NCI-H1694 treated with DMSO at 0.1 percent for 48 hours (cell line): ENCODE results near the gene NRG2.

Source experiments
- DNase-seq: peaks from one replicate; lab custom pipeline; 2025; lab: John Stamatoyannopoulos, UW

NRG2 gene

DNA sequence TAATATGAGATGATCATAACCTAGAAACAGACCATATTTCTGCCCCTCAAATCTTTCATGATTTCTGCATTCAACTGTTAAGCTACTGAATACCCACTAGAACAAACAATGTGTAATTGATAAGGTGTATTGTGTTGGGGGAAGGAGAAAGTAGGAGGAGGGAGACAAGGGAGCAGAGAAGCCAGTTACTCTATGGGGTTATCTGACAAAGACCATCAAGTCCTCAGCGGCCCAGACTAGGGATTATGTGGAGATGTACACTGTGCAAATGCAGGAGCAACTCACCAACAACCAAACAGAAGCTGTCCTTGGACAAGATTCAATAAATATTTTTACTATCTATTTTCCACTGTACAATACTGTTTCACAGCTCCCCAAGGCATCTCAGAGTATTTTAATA, 2.7 kb downstream of the NRG2 start:
- DNase-seq = no peak

GRCh38 chr5:140039561-140039960, 3.5 kb downstream of the NRG2 start:
- no peak for DNase-seq

DNA sequence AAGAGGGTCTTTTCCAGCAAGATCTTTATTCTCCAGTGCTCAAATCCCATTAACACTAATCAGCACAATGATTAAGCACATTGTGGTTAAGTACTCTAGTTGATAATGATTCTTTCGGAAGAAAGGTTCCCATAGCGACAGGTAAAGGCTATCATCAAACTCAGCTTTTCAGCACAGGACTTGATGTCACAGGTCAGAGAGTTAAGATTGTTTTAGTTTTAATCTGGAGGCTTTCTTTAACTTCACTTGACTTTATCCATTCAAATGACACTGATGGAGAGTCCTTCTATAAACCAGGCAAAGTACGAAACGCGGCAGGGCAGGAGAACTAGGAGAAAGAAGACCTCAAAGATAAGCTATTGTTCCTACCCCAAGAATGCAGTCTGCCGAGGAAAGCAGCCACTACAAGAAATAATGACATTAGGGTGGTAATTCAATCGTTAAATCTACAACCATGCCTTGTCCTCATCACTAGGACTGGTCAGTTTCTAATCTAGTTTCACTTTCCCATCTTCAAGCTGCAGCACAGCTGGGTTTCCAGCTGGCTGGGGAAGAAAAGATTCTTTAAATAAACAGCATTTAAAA, 4.6 kb downstream of the NRG2 start:
- DNase-seq = no peak

- no peak for DNase-seq
Observed at GRCh38 chr5:140037012-140037411, 6.1 kb downstream of the NRG2 start.

DNA sequence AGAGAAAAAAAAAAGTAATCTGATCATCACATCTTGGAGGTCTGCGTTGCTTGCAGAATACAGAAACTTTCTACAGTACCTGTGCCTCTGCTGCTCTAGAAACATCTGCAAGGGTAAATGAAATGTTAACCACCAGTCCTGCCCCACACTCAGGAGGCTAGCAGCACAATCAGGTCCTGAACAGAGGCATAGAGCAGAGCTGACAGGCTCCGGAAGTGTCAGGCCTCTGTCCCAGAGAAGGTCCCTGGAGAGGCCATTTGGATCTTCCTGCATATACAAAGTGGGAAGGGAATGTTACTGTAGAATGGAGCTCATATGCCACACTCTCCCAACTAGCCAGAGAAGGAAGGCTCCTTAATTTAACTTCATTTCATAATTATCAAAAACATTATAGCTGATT, 7.2 kb downstream of the NRG2 start:
- DNase-seq = no peak

GRCh38 chr5:140033037-140033760, 9.9 kb downstream of the NRG2 start:
- DNase-seq = no peak

GRCh38 chr5:140032296-140032695, 10.8 kb downstream of the NRG2 start:
- DNase-seq = no peak

DNA sequence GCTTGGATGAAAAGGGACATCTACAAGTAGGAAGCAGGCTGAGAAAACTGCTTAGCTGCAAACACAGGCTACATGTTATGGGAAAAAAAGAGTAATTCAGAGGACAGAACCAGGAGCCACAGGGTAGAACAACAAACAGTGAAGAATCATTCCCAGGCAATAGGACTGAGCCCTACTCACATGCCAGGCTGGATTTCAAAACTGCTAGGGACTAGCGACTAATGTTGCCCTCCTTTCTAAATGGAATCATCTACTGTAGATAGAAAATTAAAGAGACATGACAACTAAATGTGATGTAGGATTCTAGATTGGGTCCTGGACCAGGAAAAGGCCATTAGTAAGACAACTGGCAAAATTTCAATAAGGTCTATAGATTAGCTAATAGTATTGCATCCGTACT, 15.3 kb downstream of the NRG2 start:
- no peak for DNase-seq

DNA sequence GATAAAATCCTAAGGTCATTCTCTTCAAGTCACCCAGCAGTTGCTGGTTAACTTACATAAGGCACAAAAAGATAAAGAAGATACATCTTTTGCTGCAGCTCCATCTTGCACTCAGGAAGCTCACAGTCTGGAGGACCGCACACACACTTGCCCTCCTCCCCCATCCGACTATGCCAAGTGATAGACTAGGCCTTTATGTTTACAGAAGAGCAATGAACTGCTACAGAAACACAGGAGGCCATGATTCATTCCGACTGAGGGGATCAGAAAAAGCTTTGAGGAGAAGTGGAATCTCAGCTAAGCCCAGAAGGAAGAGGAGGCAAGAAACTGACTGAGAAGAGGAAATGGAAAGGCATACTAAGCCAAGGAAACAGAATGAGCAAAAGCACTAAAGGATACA, 17.4 kb downstream of the NRG2 start:
- DNase-seq = no peak

- DNase-seq = no peak
Observed at GRCh38 chr5:140024928-140025327, 18.2 kb downstream of the NRG2 start.

- DNase-seq = peak; percentile 61
Observed at GRCh38 chr5:140023611-140024191, 19.4 kb downstream of the NRG2 start.

- DNase-seq = no peak
Observed at GRCh38 chr5:140020601-140021177, 22.4 kb downstream of the NRG2 start.

DNA sequence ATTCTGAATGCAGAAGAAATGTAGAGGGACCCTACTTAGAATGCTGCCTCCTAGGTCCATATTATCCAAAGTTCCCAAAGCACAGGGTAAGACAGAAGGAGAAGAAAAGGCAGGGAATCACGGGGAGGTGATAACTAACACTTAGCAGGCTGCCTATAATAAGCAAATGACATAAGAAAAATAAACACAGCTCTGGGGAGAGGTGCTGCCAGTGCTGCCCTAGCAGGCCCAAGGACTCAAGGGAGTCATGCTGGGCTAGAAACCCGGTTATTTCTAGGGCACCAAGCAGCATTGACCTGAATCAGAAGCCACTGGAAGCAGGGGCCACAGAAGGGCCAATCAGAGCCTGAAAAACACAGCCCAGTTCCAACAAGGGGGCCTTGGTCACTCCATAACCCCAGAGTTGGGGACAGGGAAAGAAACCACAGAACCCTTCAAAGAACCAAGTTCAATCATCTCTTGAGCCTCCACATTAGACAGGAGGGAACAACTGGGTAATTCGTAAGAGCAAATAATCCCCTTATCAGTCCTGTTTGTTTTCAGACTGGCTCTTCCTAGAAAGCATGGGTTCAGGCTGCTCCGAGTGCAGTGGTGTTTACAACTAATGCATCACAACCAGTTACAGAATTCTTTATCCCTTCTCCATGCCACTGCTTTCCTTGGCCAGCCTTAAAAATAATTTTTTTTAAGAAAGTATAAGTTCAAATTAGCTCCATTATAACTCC, 24.0 kb downstream of the NRG2 start:
- no peak for DNase-seq

DNA sequence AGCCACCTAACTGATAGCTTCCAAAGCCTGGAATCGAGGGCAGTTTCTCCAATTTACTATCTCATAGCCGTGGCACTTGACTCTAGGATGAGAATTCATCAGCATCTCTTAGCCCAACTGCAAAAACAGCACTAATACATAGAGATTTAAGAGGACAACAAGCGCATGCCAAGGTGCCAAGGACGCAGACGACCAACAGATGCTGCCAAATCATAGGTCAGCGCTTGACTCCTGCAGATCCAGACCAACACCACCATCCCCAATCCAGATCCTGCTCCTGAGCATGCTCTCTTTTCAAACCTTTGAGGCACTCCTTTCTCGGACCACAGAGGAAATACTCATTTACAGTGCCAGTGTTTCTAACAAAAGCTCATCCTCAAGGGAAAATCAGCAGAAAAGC, 24.6 kb downstream of the NRG2 start:
- DNase-seq = no peak

DNA sequence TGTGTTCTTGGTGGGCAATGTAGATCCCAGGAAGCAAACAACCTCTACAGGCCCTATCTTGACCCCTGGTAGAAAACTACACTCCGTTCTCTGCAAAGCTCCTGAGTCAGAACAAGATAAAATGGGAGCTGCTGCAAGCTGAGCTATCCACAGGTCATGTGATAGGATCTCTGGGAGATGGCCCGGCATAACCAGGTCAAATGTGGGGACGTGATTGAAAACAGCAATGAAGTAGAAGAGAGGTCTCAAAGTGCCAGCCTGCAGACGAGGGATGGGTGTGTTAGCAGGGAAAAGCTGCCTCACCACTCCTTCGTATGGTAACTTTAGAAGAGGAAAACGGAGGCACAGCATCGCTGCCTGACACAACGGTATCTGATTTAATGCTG, 25.0 kb downstream of the NRG2 start:
- DNase-seq = no peak

- DNase-seq = no peak
Observed at GRCh38 chr5:140017397-140018095, 25.6 kb downstream of the NRG2 start.

- no peak for DNase-seq
Observed at GRCh38 chr5:140015706-140016105, 27.4 kb downstream of the NRG2 start.

GRCh38 chr5:140014751-140015150, 28.3 kb downstream of the NRG2 start:
- DNase-seq = no peak

- DNase-seq = no peak
Observed at GRCh38 chr5:140013536-140013935, 29.6 kb downstream of the NRG2 start.

DNA sequence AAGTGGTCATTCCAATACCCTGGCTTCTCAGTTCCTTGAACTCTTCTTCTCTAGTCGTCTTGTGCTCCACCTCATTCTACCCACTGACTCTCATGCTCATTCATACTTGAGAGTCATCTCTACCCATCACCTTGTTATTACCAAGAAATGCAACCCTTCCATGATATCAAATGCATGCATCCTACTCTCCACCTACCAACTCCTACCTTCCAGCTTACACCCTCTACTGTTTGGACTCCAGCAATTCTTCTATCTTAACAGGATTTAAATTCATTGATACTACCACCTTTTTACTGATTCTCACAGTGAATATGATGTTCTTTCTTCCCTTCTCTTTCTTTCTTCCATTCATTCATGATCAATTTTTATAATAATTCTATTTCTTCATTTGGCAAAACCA, 30.7 kb downstream of the NRG2 start:
- DNase-seq = no peak

- no peak for DNase-seq
Observed at GRCh38 chr5:140011297-140011802, 31.7 kb downstream of the NRG2 start.

- no peak for DNase-seq
Observed at GRCh38 chr5:140010798-140011197, 32.3 kb downstream of the NRG2 start.
